HG03066 (cell line): Measurements from ENCODE around the gene FGF12.
A peak's percentile ranks its signal among the peaks of the same experiment; 100 is the strongest.

Experiments used
- ATAC-seq: cut with Tn5 transposase; IDR thresholded peaks from one replicate; pipeline ENCODE4 v1.9.1; 2021; ENCODE audit warnings: low read depth; ENCODE audit not compliant: unreplicated experiment

Gene FGF12

GRCh38 chr3:192155194-192155593 lies 572.1 kb downstream of the FGF12 start:
- no peak for ATAC-seq

DNA sequence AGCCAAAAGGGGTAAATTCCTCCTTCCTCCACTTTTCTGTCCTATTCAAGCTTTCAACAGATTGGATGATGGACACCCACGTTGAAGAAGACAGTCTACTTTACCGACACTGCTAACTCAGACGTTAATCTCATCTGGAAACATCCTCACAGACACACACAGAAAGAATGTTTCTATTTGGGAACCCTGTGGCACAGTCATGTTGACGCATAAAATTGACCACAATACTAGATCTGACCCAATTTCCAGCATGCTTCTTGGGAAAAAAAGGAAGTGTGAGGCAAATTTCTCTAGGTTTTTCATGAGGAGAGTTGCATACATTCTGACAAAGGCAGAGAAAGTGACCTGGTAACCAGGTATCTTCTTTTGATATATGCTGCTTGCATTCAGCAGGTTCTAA lies 594.1 kb downstream of the FGF12 start:
- ATAC-seq: no peak

DNA sequence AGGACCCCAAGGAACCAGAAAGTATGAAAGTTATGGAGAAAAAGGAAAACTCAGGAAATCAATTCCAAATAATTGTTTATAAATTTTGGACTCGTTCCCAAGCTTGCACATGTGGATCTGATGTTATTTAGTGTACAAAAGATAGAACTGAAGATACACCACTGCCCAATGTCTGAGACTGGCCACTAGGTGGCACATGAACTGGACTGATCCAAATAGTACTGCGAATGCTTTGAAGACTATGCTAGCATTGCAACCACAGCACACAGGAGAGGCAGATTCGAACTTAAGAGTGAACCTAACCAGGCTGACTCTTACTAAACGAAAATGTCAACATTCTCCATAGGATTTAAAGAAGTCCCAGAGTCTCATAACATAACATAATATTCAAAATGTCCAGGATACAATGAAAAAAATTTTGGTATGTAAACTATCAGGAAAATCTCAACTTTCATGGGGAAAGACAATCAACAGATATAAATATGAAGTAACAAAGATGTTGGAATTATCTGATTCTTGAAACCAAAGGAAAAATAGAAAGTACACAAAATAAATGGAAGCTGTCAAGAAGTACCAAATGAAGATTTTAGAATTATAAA lies 596.7 kb downstream of the FGF12 start:
- ATAC-seq: no peak

DNA sequence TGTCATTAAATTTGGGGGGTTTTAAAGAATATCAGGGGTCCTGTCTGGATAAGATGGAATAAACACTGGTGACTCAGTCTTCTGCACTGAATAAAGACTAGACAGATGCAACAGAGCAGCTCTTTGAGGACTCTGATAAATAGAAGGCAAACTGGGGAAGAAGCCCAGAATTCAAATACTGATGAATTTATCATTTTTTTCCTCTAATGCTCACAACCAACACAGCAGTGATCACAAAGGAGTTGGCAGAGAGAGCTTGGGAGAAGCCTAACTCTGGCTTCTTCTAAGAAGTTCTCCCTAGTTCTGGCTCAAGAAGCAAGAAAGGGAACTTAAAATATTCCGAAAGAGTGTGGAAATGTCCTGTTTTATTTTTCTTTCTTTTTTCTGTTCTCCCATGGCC lies 597.8 kb downstream of the FGF12 start:
- no peak for ATAC-seq

DNA sequence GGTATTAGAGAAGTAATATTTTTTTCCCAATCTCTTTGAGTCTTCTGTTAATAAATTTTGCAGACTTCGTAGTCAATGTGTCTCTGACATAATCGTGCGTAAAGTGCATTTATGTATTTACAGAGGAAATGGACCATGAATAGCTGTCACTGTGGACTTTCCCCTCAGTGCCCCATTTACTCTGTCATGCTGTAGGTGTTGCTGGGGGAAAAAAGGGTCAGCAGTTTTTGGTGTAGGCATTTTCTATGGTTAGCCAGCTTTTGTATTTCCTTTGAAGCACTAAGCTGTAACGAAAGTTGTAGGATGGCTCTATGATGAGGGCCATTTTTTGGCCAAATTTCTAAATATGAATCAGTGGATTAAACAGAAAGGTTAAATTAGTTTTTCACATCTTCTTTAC lies 598.4 kb downstream of the FGF12 start:
- peak; percentile 68 for ATAC-seq

DNA sequence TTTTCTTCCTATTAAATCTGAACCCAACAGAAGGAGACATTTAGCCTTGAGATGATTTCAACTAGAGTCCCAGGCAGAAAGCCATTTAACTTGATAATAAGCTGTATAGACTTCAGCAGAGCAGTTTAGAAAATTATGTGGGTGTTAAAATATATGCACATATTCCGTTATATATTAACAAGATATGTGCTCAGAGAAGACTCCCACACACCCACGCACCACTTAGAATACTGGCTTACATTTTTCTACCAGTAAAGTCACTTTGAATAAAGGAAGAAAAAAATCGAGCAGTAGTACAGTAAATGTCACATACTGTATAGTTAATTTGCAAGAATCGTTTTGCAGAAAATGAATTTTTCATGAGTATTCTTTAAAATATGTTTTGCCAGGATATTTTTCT lies 599.3 kb downstream of the FGF12 start:
- no peak for ATAC-seq

- ATAC-seq: peak; percentile 77
Observed at GRCh38 chr3:192122832-192123594, 604.3 kb downstream of the FGF12 start.

- ATAC-seq: no peak
Observed at GRCh38 chr3:192121923-192122322, 605.4 kb downstream of the FGF12 start.

- ATAC-seq: no peak
Observed at GRCh38 chr3:192108820-192109219, 618.5 kb downstream of the FGF12 start.

- no peak for ATAC-seq
Observed at GRCh38 chr3:192106543-192106942, 620.8 kb downstream of the FGF12 start.

- no peak for ATAC-seq
Observed at GRCh38 chr3:192092388-192093005, 634.8 kb downstream of the FGF12 start.

- no peak for ATAC-seq
Observed at GRCh38 chr3:192091831-192092230, 635.5 kb downstream of the FGF12 start.

GRCh38 chr3:192090586-192090985 lies 636.8 kb downstream of the FGF12 start:
- peak; percentile 59 for ATAC-seq
